HG03066 (cell line): ENCODE data around the gene PPP1R16B.

Experiments used
- ATAC-seq: cut with Tn5 transposase; IDR thresholded peaks from one replicate; pipeline ENCODE4 v1.9.1; 2021; ENCODE audit warnings: low read depth; ENCODE audit not compliant: unreplicated experiment

PPP1R16B gene

DNA sequence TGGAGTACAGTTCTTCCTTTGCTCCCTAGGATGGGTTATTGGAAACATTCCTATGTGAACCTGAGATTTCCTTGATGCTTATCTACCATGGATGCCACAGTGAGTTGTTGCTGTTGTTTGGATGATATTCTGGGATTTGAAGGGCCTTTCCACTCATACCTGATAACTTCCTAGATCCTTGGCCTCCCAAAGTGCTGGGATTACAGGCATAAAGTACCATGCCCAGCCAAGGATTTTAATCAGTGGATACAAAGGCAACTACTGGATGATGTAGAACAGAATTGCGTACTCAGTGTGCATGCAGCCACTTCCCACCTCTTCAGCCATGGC, 20.0 kb downstream of the PPP1R16B start:
- no peak for ATAC-seq

DNA sequence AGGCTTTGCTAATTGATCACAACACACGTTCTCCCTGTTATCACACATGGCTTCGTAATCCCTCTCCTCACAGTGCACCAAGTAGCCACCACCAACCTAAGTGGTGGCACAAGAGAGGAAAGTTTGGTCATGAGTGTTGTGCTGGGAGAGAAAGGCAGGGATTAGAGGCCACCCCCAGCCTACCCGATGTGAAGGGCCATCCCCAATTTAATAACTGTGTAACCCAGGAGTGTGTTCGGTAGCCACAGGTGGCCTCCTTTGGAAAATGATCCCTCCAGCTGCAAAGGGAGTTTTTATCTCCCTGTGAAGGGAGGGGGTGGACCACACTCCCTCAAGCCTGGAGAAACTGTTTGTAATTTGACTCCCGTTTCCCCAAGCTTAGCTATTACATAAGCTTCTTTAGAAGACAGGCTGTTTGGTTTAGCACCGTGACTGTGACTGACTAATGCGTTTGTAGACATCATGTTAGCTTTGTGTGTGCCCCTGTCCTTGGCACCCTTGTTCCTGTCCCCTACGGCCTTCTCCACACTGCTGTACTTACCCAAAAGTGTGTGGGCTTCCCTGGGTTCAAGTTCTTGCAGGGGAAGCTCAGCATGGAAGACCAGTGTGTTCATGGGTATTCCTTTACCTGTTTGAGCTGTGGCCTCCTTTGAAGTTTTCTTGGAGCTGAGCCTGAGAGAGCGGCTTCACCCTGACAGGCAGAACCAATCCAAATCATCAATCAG, 20.6 kb downstream of the PPP1R16B start:
- no peak for ATAC-seq

DNA sequence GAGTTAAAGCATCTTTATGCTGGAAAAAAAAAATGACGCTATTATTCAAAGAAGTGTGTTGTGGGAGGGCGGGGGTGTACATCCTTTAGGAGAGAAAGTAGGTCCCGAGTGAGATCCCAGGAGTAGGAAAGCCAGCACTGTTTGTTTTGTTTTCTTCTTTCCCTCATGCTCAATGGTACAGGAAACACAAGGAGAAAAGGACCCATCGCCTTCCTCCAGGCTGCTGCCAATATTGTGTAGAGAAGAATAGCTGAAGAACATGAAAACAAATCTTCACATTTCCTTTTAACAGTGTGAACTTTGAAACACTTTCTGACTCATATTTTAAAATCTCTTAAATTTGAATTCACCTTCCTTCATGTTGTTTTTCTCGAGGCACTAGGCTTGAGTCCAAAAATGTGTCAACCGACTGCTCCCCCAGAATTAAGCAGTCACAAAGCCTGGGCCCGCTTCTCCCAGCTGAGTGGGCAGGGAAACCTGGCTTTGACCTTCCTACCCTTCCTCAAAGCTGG, 22.3 kb downstream of the PPP1R16B start:
- no peak for ATAC-seq

DNA sequence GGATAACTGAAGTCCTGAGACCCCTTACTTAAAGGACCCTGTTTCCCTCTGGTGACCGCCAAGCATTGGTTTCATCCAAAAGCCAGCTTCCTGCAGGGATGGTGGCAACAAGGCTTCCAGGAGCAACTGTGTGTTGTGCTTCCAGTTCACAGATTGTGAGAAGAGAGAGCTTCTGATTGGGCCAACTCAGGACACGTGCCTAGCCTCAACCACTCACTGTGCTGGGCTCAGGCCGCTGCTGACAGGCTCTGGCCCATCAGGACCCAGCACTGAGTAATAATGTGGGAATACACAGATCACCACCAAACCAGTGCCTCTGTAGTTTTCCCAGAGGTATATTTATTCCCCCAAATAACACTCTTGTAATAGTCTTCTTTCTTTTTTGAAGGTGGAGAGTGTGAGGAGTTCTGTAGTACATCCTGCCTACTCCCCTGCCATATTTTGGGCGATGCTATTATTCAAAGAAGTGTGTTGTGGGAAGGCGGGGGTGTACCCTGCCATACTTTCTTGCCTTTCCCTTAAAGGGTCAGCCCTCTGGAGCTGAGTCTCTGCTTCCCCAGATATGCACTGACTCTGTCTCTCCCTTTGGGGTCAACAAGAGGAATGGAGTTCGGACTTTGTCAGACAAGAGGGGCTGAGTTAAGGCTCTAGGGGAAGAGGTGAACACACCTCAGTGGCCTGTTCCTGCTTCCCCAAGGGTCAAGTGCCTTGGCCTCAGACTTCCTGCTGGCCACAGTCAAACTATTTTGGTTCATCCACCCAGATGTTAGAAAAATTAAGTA, 23.2 kb downstream of the PPP1R16B start:
- no peak for ATAC-seq

DNA sequence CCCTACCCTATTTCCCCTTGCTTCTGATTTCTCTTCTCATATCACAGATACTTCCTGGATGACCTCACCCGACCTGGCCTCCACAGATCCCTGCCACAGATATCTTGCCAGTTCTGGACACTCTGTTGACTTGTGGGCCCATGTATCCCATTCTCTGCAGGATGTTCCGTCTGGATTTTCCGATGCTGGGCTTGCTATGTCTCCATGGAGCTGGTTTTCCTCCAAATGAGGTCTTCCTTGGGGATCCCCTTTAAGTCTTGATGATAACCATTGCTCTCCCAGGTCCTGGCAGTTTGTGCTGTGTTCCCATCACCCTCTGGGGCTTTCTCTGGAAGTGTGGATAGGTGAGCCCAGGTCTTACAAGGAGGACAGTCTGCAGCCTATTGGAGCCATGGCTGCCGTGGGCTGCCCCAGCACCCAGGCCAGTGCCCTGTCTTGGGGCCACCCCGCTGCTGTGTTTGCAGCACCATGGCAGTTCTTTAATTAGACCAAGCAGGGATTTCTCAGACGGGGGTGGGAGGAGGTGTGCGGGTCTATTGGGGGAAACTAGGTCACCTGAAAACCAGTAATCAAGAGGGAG, 23.9 kb downstream of the PPP1R16B start:
- ATAC-seq = no peak

DNA sequence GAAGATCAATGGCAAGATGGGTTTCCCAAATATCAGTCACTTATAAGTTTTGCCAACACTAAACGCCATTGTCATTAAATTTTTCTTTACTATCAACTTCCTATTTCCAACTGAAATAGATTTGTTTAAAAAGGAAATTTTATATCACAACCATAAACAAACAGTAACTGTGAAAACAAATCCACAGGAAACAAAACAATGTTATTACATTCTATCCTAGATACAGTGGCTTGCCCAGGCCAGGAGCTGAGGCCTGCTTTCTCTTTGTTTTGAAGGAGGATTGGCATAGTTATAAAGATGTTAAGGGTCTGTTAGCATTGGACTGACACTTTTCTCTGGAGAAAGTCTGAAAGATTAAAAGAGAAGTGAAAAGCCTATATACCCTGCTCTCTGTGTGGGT, 24.9 kb downstream of the PPP1R16B start:
- ATAC-seq = no peak

DNA sequence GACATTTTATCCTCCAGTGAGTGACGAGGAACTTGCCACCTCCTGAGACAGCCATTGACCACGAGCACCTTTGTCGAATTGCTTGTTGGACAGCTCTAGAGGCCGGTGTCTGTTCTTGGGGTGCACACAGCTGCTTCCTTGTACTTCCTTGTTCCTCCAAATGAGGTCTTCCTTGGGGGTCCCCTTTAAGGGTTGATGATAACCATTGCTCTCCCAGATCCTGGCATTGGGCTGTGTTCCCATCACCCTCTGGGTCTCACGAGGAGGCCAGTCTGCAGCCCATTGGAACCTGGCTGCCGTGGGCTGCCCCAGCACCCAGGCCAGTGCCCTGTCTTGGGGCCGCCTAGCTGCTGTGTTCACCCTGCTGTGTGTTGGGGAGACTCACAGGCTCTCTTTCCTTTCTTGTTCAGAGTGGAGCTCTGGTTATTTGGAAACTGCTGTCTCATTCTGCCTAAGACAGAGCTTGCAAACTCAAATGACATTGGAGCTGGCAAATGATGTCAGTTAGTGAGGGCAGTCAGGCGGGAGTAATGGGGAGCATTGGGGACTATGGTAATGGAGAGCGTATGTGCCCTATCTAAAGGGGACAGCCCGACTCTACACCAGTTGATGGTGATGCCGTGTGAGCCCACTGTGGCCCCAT, 25.7 kb downstream of the PPP1R16B start:
- ATAC-seq = no peak

DNA sequence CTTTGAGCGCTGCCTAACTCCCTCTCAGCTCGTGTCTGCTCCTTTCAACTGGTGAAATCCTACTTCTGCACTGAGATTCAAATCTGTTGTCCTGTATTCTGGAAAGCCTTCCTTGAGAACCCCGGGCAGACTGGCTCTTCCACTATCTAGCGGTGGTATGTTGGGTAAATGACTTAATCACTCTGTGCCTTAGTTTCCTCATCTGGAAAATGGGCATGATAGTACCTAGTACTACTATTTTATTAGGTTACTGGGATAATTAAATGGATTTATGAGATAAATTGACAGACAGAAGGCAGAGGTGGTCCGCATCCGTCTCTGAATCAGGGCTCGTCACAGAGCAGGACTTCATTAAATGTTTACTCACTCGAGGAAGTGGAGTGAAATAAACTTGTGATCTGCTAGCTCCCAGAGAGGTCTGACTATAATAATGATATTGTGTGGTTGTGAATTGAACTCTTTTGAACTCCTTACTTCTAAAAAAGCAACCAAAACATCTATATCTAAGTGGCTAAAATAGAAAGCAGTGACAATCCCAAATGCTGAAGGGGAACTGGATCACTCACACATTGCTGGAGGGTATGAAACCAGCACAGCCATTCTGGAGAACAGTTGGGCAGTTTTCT, 26.6 kb downstream of the PPP1R16B start:
- no peak for ATAC-seq

DNA sequence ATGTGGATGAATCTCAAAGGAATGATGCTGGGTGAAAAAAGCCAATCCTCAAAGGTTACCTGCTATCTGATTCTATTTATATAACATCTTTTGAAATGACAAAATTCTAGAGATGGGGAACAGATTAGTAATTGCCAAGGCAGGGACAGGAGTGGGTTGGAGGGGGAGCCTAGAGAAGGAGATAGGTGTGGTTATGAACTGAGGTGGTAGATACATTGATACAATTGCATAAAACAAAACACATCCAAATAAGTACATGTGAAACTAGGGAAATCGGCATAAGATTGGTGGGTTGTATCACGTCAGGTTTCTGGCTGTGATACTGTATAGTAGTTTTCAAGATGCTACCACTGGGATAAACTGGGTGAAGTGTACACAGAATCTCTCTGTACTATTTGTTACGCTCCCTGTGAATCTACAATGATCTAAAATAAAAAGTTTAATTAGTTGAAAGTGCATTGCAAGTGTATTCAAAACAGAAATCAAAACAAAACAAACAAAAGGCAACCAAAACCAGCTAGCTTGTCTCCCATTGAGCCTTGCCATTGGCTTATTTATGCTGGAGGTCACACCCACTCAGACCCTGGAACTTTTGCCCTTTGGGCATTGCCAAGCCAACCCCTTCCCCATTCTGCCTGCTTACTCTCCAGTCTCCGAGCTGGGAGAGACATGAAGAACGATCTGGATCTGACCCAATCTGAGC, 27.8 kb downstream of the PPP1R16B start:
- ATAC-seq = no peak

DNA sequence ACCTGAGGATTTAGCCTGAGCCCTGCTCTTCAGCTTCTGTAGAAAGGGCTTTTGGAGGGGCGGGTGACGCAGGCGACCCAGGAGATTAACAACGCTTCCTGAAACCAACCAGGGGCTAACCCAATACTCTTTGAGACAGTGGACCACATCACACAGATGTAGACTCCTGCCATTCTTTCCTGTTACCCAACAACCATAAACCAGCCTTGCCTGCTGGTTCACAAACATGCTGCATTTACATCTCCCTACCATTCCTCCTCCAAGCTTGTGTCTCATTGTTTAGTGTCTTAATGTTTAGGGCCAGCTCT, 28.3 kb downstream of the PPP1R16B start:
- ATAC-seq = no peak

DNA sequence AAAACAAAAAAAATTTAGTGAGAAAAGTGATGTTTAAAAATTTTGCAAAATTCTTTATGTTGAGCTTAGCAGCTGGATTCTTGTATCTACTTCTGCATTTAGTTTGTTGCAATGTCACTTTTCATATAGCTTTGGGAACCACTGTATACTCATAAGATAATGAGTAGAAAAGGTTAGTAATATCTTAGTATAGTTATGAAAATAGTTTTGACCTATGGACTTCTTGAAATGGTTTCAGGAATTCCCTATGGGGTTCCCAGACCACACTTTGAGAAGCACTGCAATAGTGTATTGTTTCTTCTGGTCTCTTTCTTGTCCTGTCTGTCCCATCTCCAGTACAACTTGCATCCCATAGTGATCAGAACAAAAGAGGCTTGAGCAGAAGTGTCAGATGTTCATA, 29.4 kb downstream of the PPP1R16B start:
- ATAC-seq = no peak

DNA sequence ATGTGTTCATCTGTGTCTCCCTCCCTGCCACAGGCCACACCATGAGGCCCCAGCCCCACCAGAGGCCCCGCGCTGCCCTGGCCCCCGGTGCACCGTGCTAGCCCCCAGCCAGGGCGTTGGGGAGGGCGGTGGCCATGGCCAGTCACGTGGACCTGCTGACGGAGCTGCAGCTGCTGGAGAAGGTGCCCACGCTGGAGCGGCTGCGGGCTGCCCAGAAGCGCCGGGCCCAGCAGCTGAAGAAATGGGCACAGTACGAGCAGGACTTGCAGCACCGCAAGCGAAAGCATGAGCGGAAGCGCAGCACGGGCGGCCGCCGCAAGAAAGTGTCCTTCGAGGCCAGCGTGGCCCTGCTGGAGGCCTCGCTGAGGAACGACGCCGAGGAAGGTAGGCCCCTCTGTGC, 30.3 kb downstream of the PPP1R16B start:
- no peak for ATAC-seq

DNA sequence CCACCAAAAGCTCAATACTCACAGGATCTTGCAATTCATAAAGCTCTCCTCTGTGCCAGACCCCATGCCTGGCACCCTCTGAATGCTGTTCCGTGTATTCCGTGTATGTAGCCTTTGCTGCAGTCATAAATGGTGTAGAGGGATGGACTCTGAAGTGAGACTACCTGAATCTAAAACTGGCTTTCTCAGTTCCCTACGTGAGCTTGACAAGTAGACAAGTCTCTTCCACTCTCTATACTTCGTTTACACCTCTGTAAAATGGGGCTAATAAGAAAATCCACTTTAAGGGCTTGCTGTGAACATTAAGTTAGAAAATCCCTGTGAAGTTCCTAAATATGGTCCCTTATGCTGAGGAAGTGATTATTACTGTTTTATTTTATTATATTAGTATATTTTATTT, 31.5 kb downstream of the PPP1R16B start:
- ATAC-seq = no peak

DNA sequence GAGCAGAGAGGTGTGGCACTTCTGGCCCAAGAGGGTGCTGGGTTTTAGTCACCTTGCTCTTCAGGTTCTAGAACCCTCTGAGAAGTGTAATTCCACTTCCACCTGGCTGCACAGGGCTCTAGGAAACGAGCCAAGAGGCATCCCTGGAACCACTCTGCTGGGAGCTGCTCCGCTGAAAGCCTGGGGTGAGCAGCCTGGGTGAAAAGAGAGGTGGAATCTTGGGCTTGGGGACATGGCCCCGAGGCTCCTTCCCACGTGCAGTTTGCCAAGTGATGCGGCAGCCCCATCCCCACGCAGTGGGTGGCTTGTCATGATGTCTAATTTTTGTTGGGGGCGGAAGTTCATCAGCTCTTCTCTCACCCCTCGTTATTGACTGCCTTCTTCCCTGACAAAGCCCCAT, 32.8 kb downstream of the PPP1R16B start:
- no peak for ATAC-seq

DNA sequence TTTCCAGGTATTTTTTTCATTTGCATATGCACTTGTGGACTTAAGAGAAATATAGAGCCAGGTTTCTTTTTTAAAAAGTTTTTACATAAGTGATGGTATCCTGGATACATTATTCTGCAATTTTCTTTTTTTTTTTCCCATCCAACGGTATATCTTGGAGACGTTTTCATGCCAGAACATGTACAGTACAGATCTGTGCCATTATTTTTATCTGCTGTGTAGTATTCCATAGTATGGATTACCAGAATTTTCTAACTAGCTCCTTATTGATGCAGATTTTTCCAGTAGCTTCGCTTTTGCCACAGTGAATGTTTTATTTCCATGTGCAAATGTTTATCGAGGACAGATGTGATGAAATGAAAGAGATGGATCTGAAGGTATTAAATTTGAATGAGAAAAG, 34.1 kb downstream of the PPP1R16B start:
- ATAC-seq = no peak

DNA sequence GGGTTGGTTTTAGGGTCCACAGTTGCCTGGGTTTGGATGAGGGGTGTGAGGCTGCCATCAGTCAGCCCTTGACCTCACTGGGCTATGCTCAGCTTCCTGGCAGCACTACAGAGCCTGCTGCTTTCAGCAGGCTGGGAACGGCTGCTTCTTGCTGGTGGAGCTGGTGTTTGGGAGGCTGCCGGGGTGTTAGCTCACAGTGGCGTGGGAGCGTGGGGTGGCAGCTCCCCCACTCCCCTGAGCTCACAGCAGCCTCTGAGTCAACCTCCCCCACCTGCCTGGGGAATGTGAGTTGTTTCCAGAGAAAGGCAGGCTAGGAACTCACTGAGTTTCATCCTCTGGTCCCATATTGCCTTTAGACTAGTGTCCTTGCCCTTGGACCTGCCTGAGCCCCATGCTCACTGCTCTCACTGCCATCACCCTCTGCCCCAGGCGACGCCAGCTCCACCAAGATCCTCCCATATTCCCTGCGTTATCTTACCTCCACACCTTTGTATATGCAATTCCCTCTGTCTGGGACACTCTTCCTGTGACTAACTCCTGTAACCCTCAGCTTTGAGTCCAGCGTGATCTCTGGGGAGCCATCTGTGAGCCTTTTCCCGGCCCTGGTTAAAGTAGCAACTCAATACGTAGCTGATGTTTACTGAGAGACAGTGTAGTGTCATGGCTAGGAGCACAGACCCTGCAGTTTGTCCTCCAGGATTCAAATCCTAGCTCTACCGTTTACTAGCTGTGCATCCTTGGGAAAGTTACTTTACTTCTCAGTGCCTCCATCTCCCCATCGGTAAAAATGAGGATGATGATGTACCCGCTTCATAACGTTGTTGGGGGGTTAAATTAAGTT, 34.8 kb downstream of the PPP1R16B start:
- ATAC-seq = no peak

DNA sequence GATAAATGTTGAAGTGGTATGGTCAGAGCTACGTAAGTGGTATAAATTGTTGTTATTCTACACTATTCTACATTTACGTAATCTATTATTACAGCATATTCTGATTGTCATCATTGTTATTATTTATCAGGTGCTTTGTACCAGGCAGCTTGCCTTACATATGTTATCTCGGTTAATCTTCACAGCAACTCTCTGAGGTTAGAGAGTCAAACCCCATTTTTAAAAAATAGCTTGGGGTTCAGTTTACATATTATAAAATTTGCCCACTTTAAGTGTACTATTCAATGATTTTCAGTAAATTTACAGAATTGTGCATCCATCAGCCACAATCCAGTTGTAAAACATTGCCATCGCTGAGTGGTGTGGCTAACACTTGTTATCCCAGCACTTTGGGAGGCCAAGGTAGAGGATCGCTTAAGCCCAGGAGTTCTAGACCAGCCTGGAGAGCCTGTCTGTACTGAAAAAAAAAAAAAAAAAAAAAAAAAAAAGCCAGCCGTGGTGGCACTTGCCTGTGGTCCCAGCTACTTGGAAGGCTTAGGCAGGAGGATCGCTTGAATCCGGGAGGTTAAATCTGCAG, 35.5 kb downstream of the PPP1R16B start:
- no peak for ATAC-seq

DNA sequence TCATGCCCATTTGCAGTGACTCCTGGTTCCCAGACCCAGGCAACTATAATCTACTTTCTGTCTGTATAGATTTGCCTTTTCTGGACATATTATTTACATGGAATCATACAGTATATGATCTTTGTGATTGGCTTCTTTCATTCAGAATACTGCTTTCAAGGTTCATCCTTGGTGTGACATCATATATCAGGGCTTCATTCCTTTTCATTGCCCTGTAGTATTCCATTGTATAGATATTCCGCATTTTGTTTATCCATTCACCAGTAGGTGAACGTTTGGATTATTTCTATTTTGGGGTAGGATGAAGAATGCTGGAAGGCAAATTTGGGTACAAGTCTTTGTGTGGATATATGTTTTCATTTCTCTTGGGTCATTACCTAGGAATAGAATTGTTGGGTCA, 36.1 kb downstream of the PPP1R16B start:
- no peak for ATAC-seq

DNA sequence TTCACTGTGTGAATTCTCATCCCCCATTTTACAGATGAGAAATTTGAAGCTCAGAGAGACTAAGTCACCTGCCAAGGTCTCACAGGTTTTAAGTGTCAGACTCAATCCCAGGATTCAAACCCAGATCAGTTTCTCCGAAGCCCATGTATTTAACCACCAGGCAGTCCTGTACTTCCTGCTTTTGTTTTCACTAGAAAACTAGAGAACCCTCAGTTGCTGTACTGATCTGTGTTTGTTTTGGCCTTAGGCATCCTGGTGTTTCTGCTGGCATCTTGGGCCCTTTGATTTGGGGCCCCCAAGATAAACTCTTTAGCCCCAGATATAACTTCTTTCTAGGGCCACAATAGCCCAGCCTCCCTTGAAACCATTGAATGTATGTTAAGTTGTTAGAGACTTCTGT, 36.5 kb downstream of the PPP1R16B start:
- ATAC-seq = peak; percentile 40
